Stimulated activated memory B cell treated with anti-CD40 and anti-IgM and Interleukin-4, amounts not matched to agents 10 μg/mL and 1 μg/mL and 100 μg/mL, for 72 hours (primary cell): ENCODE results near the gene KCNJ12.
"Not testable (repeated sequence)": the region's sequence is repeated elsewhere in the genome, so short reads cannot be mapped to it uniquely, and the experiment has no call there.

Experiments used
- ATAC-seq: fragments of 150-1000 bp; cut with Tn5 transposase; 2 replicates; pipeline ENCODE4 v1.10.0; 2021
- H3K27ac Mint-ChIP-seq: one replicate; pipeline ENCODE4 v1.8.0; 2022; ENCODE audit warnings: mild to moderate bottlenecking, mixed read lengths
- H3K27me3 Mint-ChIP-seq: one replicate; pipeline ENCODE4 v1.8.0; 2022; ENCODE audit warnings: mixed read lengths
- H3K36me3 Mint-ChIP-seq: one replicate; pipeline ENCODE4 v1.8.0; 2022; ENCODE audit warnings: mixed read lengths
- H3K4me1 Mint-ChIP-seq: one replicate; pipeline ENCODE4 v1.8.0; 2022; ENCODE audit warnings: mixed read lengths
- H3K4me3 Mint-ChIP-seq: one replicate; pipeline ENCODE4 v1.8.0; 2022; ENCODE audit warnings: mild to moderate bottlenecking, moderate library complexity, mixed read lengths
- H3K9me3 Mint-ChIP-seq: one replicate; pipeline ENCODE4 v1.8.0; 2022; ENCODE audit warnings: mixed read lengths

The KCNJ12 gene

DNA sequence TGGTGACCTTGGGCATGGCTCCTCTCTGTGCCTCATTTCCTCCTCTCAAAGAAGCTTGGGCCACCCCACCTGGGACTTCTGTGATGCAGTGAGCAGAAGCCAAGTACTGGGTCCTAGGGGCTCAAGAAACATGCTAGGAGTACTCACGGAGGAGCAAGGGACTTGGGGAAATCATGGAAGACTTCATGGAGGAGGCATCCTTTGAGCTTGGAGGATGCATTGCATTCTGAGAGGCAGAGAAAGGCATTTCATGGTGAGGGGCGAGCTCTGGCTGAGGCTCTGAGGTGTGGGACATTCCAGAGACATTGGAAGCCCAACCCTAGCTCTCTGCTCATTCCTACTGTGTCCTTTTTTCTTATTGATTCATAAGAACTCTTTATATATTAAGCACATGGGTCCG is 26.8 kb downstream of the KCNJ12 start:
- H3K27me3 Mint-ChIP-seq, H3K4me1 Mint-ChIP-seq, H3K4me3 Mint-ChIP-seq, H3K27ac Mint-ChIP-seq, ATAC-seq, H3K36me3 Mint-ChIP-seq: not testable (repeated sequence)
- H3K9me3 Mint-ChIP-seq: peaks cover 11% of the 10 kb centered on the region

GRCh38 chr17:21404106-21404505 is 27.9 kb downstream of the KCNJ12 start:
- H3K27ac Mint-ChIP-seq, H3K36me3 Mint-ChIP-seq: not testable (repeated sequence)

GRCh38 chr17:21404539-21404938 is 28.4 kb downstream of the KCNJ12 start:
- not testable (repeated sequence) for H3K36me3 Mint-ChIP-seq, ATAC-seq, H3K27me3 Mint-ChIP-seq, H3K27ac Mint-ChIP-seq, H3K4me3 Mint-ChIP-seq, H3K4me1 Mint-ChIP-seq
- H3K9me3 Mint-ChIP-seq: peaks cover 17% of the 10 kb centered on the region

More at GRCh38 chr17:21404106-21404505, 27.9 kb downstream of the KCNJ12 start:
- not testable (repeated sequence) for H3K4me3 Mint-ChIP-seq, H3K27me3 Mint-ChIP-seq, H3K4me1 Mint-ChIP-seq, ATAC-seq
- H3K9me3 Mint-ChIP-seq: peaks cover 17% of the 10 kb centered on the region

DNA sequence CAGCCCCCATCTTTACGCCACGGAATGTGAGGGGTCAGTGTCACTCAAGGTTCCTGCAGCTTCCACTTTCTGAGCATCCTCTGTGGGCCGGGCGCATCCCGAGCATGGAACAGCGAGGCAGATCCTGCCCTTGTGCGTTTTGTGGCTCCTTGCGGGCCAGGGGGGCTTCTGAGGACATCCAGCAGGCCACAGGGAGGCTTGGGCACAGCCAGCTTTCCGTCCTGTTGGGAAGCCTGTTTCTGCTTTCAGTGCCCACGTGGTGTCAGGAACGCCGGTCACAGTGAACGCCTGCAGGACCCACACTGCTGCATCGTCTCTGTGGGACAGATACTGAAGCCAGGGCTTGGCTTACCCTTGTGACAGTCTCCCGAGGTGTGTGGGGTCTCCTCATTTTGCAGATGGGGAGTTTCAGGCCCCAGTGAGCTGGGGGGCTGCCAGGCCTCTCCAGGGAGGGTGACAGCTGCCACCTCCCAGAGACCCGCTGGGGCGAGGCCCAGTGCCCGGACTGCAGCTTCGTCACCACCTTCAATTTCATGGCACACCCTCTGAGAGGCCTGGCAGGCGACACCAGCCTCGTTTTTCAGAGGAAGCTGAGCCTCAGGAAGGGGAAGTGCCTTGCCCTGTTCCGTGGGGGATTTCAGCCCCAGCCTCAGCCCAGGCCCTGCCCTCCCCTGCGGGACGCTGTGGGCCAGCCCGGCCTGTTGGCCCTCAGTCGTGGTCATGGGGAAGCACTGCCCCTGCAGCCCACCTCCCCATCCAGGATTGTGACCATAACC is 29.0 kb downstream of the KCNJ12 start:
- peaks cover 17% of the 10 kb centered on the region for H3K9me3 Mint-ChIP-seq
- ATAC-seq, H3K4me3 Mint-ChIP-seq: not testable (repeated sequence)

GRCh38 chr17:21405904-21406400 is 29.8 kb downstream of the KCNJ12 start:
- not testable (repeated sequence) for H3K36me3 Mint-ChIP-seq, H3K27me3 Mint-ChIP-seq, H3K4me3 Mint-ChIP-seq, H3K27ac Mint-ChIP-seq, ATAC-seq, H3K4me1 Mint-ChIP-seq
- H3K9me3 Mint-ChIP-seq: peaks cover 17% of the 10 kb centered on the region

More for the DNA sequence above, 29.0 kb downstream of the KCNJ12 start:
- H3K27ac Mint-ChIP-seq, H3K36me3 Mint-ChIP-seq, H3K4me1 Mint-ChIP-seq, H3K27me3 Mint-ChIP-seq: not testable (repeated sequence)

- peaks cover 17% of the 10 kb centered on the region for H3K9me3 Mint-ChIP-seq
- not testable (repeated sequence) for H3K36me3 Mint-ChIP-seq, H3K4me1 Mint-ChIP-seq, H3K27me3 Mint-ChIP-seq, H3K27ac Mint-ChIP-seq, H3K4me3 Mint-ChIP-seq
- peak; percentile 2 for ATAC-seq
Measured at GRCh38 chr17:21406616-21407404, 30.7 kb downstream of the KCNJ12 start.

DNA sequence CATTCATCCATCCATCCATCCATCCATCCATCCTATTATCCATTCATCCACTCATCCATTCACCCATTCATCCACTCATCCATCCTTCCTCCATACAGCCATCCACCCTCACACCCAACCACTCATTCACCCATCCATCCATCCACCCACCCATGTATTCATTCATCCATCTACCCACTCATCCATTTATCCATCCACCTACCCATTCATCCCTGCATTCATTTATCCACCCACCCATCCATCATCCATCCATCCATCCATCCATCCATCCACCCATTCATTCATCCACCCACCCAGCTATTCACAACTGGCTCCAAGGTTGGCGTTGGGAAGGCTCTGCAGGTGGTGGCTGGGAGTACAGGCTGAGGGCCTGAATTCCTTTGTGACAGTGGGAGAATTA is 31.6 kb downstream of the KCNJ12 start:
- H3K27ac Mint-ChIP-seq, H3K27me3 Mint-ChIP-seq, H3K4me3 Mint-ChIP-seq, ATAC-seq, H3K4me1 Mint-ChIP-seq, H3K36me3 Mint-ChIP-seq: not testable (repeated sequence)
- H3K9me3 Mint-ChIP-seq: peaks cover 17% of the 10 kb centered on the region

DNA sequence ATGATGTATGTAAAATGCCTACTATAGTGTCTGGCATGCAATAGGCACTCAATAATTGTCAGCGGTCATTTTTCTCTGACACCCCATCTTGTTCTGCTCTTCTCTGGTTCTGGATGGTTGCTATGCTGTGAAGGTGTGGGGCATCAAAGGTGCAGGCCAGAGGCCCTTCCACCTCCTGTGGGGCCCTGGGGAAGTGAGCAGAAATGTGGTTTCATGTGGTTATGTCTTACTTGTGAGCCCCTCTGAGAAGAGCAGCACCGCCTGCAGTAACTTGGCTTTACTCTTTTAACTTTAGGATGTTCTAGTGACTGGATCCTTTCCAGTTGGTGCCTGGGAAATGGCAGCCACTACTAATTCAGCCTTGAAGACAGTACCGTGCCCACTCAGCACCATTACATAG is 32.1 kb downstream of the KCNJ12 start:
- not testable (repeated sequence) for H3K4me1 Mint-ChIP-seq, ATAC-seq, H3K4me3 Mint-ChIP-seq, H3K27ac Mint-ChIP-seq, H3K36me3 Mint-ChIP-seq, H3K27me3 Mint-ChIP-seq
- peaks cover 17% of the 10 kb centered on the region for H3K9me3 Mint-ChIP-seq

DNA sequence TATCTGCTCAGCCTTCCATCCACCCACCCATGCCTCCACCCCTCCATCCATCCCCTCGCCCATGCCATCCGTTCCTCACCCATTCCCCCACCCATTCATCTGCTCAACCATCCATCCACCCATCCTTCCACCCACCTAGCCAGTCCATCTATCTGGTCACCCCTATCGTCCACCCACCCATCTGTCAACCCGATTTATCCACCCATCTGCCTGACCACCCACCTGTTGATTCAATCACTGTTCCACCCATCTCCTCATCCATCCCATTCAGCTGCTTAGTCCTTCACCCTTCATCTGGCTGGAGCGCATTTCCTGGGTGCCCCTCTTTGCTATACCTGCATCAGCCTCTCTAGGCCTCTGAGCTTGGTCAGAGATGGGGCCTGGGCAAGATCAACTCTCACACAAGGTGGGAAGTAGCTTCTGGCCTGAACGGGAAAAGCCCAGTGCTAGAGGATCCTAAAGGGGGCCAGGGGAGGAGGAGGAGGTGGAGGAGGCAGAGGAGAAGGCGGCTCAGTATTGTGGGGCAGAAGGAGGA is 32.7 kb downstream of the KCNJ12 start:
- H3K36me3 Mint-ChIP-seq, H3K4me1 Mint-ChIP-seq, ATAC-seq, H3K4me3 Mint-ChIP-seq, H3K27ac Mint-ChIP-seq, H3K27me3 Mint-ChIP-seq: not testable (repeated sequence)
- H3K9me3 Mint-ChIP-seq: peaks cover 17% of the 10 kb centered on the region

- H3K27me3 Mint-ChIP-seq, H3K4me1 Mint-ChIP-seq, H3K36me3 Mint-ChIP-seq, ATAC-seq, H3K27ac Mint-ChIP-seq, H3K4me3 Mint-ChIP-seq: not testable (repeated sequence)
- H3K9me3 Mint-ChIP-seq: peaks cover 17% of the 10 kb centered on the region
Measured at GRCh38 chr17:21409388-21409787, 33.2 kb downstream of the KCNJ12 start.

DNA sequence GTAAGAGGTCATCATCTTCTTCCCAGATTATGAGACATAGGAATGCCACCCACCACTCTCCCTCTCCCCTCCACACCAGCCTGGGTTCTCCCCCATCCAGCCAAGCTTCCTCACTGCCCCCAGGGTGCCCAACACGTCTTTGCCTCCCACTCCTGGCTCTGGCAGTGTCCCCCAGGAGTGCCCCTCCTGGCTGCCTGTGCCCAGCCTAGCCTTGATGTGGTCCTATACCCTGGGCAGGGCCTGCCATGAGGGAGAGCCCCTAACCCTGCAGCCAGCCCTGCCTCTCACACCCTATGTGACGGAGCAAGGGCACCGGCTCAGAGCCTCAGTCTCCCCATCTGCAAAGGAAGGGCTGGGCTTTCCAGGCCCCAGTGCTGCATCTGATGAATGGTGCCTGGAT is 33.8 kb downstream of the KCNJ12 start:
- H3K27ac Mint-ChIP-seq, ATAC-seq, H3K27me3 Mint-ChIP-seq, H3K4me3 Mint-ChIP-seq, H3K4me1 Mint-ChIP-seq, H3K36me3 Mint-ChIP-seq: not testable (repeated sequence)
- H3K9me3 Mint-ChIP-seq: peaks cover 17% of the 10 kb centered on the region

DNA sequence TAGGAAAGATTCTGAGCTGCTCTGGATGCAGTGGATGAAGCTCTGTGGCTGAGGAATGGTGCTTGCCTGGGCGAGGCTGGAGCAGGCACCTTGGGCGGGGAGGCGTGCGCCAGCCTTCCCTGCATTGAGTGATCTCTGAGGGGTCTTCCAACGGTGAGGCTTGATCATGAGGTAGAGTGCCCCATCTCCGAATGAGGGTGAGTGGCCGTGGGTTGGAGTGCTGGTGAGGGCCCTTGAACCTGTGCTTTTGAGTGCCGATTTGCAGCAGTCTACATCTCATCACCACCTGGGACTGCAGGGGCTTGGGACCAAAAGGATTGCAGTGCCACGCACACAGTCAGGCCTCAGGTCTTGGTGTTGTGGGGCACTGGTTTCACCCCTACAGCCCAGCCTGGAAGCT is 34.2 kb downstream of the KCNJ12 start:
- not testable (repeated sequence) for H3K27ac Mint-ChIP-seq, H3K36me3 Mint-ChIP-seq, H3K27me3 Mint-ChIP-seq, H3K4me3 Mint-ChIP-seq, H3K4me1 Mint-ChIP-seq, ATAC-seq
- peaks cover 17% of the 10 kb centered on the region for H3K9me3 Mint-ChIP-seq

GRCh38 chr17:21410906-21411678 is 34.9 kb downstream of the KCNJ12 start:
- H3K9me3 Mint-ChIP-seq: peaks cover 17% of the 10 kb centered on the region
- H3K4me3 Mint-ChIP-seq, ATAC-seq, H3K4me1 Mint-ChIP-seq, H3K36me3 Mint-ChIP-seq, H3K27ac Mint-ChIP-seq, H3K27me3 Mint-ChIP-seq: not testable (repeated sequence)

DNA sequence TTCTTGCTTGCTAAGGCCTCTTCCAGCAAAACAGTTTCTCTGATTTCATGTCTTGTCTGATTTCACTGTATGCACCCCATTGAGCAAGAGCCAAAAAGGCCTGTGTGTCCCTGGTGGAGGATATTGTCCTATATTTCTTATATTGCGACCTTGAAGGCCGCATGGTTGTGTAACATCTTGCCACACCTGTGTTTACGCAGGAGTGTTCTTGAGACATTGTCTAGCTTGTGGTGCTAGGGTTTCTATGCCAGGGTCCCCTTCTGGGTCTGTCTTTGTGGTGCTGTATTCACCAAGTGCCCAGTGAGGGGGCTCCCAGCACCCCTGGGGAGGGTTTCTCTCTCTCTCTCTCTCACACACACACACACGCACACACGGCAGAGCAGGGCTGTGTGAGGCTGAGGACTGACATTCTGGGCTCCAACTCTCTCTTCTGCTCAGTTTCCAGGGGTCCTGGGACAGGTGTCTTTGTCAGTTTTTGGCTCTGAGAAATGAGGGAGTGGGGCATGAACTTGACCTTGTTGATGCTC is 35.6 kb downstream of the KCNJ12 start:
- H3K27ac Mint-ChIP-seq: not testable (repeated sequence)

GRCh38 chr17:21412207-21412681 is 36.1 kb downstream of the KCNJ12 start:
- not testable (repeated sequence) for ATAC-seq, H3K27me3 Mint-ChIP-seq, H3K36me3 Mint-ChIP-seq, H3K4me1 Mint-ChIP-seq, H3K4me3 Mint-ChIP-seq, H3K27ac Mint-ChIP-seq
- peaks cover 12% of the 10 kb centered on the region for H3K9me3 Mint-ChIP-seq

More for the DNA sequence above, 35.6 kb downstream of the KCNJ12 start:
- not testable (repeated sequence) for H3K4me1 Mint-ChIP-seq, H3K27me3 Mint-ChIP-seq, ATAC-seq, H3K4me3 Mint-ChIP-seq, H3K36me3 Mint-ChIP-seq
- H3K9me3 Mint-ChIP-seq: peaks cover 17% of the 10 kb centered on the region
